ENCODE results near the gene S100A11.

Gene S100A11

DNA sequence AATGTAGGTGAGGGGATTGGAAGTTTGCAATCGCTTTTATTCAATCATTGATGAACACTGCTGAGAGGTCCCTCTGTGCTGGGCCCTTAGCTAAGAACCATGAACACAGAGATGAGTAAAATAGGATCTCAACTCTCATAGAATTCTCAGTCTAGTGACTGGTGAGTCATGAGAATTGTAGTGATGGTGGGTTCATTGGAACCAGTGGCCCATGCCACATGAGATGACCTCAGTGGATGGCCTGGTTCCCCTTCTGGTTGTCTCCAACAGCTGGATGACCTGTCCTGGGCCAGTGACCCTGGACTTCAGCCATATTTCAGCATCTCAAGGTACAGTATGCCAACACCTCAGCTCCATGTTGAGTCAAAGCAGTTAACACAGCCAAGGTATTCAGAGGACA lies 21.9 kb downstream of the S100A11 start:
- FAIRE-seq = no peak

GRCh38 chr1:152013664-152014237 lies 23.1 kb downstream of the S100A11 start:
- DNase-seq (ENCODE audit: insufficient read length, low spot score) (no peak), FAIRE-seq (peak; percentile 23)
- TF ChIP-seq TAF1 (IDR thresholded peaks at IDR 0.05; ENCODE audit: low read depth, low read length) (no peak), SPI1 (IDR thresholded peaks at IDR 0.05; ENCODE audit: low read depth, low read length) (no peak), POLR2AphosphoS5 (IDR thresholded peaks at IDR 0.05; ENCODE audit: low read depth, low read length) (no peak), POLR2A (IDR thresholded peaks at IDR 0.05; ENCODE audit: low read depth, low read length) (no peak), POU2F2 (IDR thresholded peaks at IDR 0.05; ENCODE audit: low read depth, low read length) (no peak), PAX5 (IDR thresholded peaks at IDR 0.05; ENCODE audit: insufficient read depth, low read length, severe bottlenecking) (no peak)

More for the DNA sequence above, 21.9 kb downstream of the S100A11 start:
- no peak for DNase-seq (ENCODE audit: insufficient read length, low spot score)
- TF ChIP-seq SPI1 (IDR thresholded peaks at IDR 0.05; ENCODE audit: low read depth, low read length) (no peak), TAF1 (IDR thresholded peaks at IDR 0.05; ENCODE audit: low read depth, low read length) (no peak), POU2F2 (IDR thresholded peaks at IDR 0.05; ENCODE audit: low read depth, low read length) (no peak), PAX5 (IDR thresholded peaks at IDR 0.05; ENCODE audit: insufficient read depth, low read length, severe bottlenecking) (no peak), POLR2A (IDR thresholded peaks at IDR 0.05; ENCODE audit: low read depth, low read length) (no peak), POLR2AphosphoS5 (IDR thresholded peaks at IDR 0.05; ENCODE audit: low read depth, low read length) (no peak)

DNA sequence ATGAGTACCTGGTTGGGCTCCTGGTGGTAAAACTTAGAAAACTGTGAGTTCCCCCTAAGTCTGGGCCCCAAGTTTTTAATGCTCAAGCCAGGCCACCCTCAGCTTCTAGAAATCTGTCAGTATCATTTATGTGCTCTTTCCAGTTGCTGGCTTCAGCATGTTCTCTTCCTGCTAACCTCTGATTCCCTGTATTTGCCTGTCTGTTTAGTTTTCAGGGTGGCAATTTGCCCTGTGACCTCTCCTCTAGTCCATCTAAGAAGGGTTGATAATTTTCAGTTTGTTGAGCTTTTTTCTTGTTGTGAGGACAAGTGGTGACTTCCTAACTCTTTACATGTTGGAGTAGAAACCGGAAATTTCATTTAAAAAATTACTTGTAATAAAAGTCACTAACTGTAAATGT lies 27.1 kb downstream of the S100A11 start:
- TF ChIP-seq POU2F2 (IDR thresholded peaks at IDR 0.05; ENCODE audit: low read depth, low read length) = no peak
- no peak for TF ChIP-seq TAF1 (IDR thresholded peaks at IDR 0.05; ENCODE audit: low read depth, low read length)
- TF ChIP-seq POLR2A (IDR thresholded peaks at IDR 0.05; ENCODE audit: low read depth, low read length) = no peak
- TF ChIP-seq POLR2AphosphoS5 (IDR thresholded peaks at IDR 0.05; ENCODE audit: low read depth, low read length) = no peak
- no peak for TF ChIP-seq SPI1 (IDR thresholded peaks at IDR 0.05; ENCODE audit: low read depth, low read length)
- no peak for TF ChIP-seq PAX5 (IDR thresholded peaks at IDR 0.05; ENCODE audit: insufficient read depth, low read length, severe bottlenecking)
- DNase-seq (ENCODE audit: insufficient read length, low spot score) = no peak
- no peak for FAIRE-seq

DNA sequence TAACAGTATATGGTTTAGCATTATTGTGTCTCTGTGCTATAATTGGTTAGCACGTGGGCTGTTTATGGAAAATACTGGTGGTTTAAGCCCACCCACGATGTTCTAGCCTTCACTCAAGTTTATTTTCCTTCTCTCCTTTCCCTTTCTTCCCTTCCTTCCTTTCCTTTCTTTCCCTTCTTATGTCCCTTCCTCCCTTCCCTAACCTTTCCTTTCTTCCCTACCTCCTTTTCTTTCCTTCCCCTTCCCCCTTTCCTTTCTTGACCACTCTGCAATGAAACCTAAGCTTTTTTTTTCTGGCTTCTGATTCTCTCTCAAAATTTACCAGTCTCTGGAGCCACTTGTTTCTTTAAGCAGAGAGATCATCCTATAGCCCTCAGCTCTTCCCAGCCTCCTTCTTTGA lies 29.8 kb downstream of the S100A11 start:
- DNase-seq (ENCODE audit: insufficient read length, low spot score) = no peak
- no peak for FAIRE-seq
- TF ChIP-seq SPI1 (IDR thresholded peaks at IDR 0.05; ENCODE audit: low read depth, low read length) = no peak
- TF ChIP-seq POU2F2 (IDR thresholded peaks at IDR 0.05; ENCODE audit: low read depth, low read length) = no peak
- no peak for TF ChIP-seq POLR2A (IDR thresholded peaks at IDR 0.05; ENCODE audit: low read depth, low read length)
- no peak for TF ChIP-seq PAX5 (IDR thresholded peaks at IDR 0.05; ENCODE audit: insufficient read depth, low read length, severe bottlenecking)
- no peak for TF ChIP-seq TAF1 (IDR thresholded peaks at IDR 0.05; ENCODE audit: low read depth, low read length)
- no peak for TF ChIP-seq POLR2AphosphoS5 (IDR thresholded peaks at IDR 0.05; ENCODE audit: low read depth, low read length)

- no peak for FAIRE-seq
- TF ChIP-seq POLR2A (IDR thresholded peaks at IDR 0.05; ENCODE audit: low read depth, low read length) (no peak), TAF1 (IDR thresholded peaks at IDR 0.05; ENCODE audit: low read depth, low read length) (no peak), PAX5 (IDR thresholded peaks at IDR 0.05; ENCODE audit: insufficient read depth, low read length, severe bottlenecking) (no peak), POU2F2 (IDR thresholded peaks at IDR 0.05; ENCODE audit: low read depth, low read length) (no peak), POLR2AphosphoS5 (IDR thresholded peaks at IDR 0.05; ENCODE audit: low read depth, low read length) (no peak), SPI1 (IDR thresholded peaks at IDR 0.05; ENCODE audit: low read depth, low read length) (no peak)
- DNase-seq (ENCODE audit: insufficient read length, low spot score) = no peak
Observed at GRCh38 chr1:152005360-152005912, 31.4 kb downstream of the S100A11 start.

DNA sequence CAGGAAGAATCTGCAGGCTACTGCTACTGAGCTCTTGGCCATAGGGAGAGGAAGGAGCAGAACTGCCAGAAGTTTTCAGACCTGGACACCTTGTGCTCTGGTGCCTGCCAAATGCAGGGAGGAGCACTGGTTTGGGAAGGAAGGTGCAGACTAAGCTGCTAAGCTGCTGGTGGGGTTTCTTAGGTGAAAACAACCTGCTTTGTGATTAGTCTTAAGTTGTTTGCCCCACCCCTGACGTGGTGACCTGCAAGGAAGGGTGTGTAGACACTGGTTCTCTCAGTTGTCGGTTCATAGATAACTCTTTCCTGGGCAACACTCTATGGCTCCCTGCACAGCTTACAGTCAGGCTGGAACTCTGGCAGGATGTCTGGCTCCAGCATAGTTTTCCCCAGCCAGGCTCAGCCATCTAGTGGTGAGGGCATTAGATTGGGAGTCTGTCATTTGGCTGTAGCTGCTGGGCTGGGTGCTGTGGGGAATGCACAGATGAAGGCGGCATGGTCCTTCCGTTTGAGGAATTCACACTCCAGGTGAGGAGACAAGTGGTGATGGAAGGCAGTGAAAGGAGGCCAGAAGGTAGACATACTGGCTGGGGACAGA lies 32.9 kb downstream of the S100A11 start:
- FAIRE-seq = no peak
- DNase-seq (ENCODE audit: insufficient read length, low spot score) = no peak
- TF ChIP-seq POLR2AphosphoS5 (IDR thresholded peaks at IDR 0.05; ENCODE audit: low read depth, low read length) = no peak
- TF ChIP-seq TAF1 (IDR thresholded peaks at IDR 0.05; ENCODE audit: low read depth, low read length) = no peak
- no peak for TF ChIP-seq SPI1 (IDR thresholded peaks at IDR 0.05; ENCODE audit: low read depth, low read length)
- TF ChIP-seq POLR2A (IDR thresholded peaks at IDR 0.05; ENCODE audit: low read depth, low read length) = no peak
- no peak for TF ChIP-seq PAX5 (IDR thresholded peaks at IDR 0.05; ENCODE audit: insufficient read depth, low read length, severe bottlenecking)
- no peak for TF ChIP-seq POU2F2 (IDR thresholded peaks at IDR 0.05; ENCODE audit: low read depth, low read length)

- FAIRE-seq = no peak
- no peak for TF ChIP-seq POLR2A (IDR thresholded peaks at IDR 0.05; ENCODE audit: low read depth, low read length)
- TF ChIP-seq POLR2AphosphoS5 (IDR thresholded peaks at IDR 0.05; ENCODE audit: low read depth, low read length) = no peak
- TF ChIP-seq PAX5 (IDR thresholded peaks at IDR 0.05; ENCODE audit: insufficient read depth, low read length, severe bottlenecking) = no peak
- TF ChIP-seq SPI1 (IDR thresholded peaks at IDR 0.05; ENCODE audit: low read depth, low read length) = no peak
- TF ChIP-seq POU2F2 (IDR thresholded peaks at IDR 0.05; ENCODE audit: low read depth, low read length) = no peak
- no peak for TF ChIP-seq TAF1 (IDR thresholded peaks at IDR 0.05; ENCODE audit: low read depth, low read length)
- no peak for DNase-seq (ENCODE audit: insufficient read length, low spot score)
Observed at GRCh38 chr1:152002960-152003359, 33.8 kb downstream of the S100A11 start.

- DNase-seq (ENCODE audit: insufficient read length, low spot score) = no peak
- TF ChIP-seq POLR2AphosphoS5 (IDR thresholded peaks at IDR 0.05; ENCODE audit: low read depth, low read length) (no peak), SPI1 (IDR thresholded peaks at IDR 0.05; ENCODE audit: low read depth, low read length) (no peak), POU2F2 (IDR thresholded peaks at IDR 0.05; ENCODE audit: low read depth, low read length) (no peak), POLR2A (IDR thresholded peaks at IDR 0.05; ENCODE audit: low read depth, low read length) (no peak), PAX5 (IDR thresholded peaks at IDR 0.05; ENCODE audit: insufficient read depth, low read length, severe bottlenecking) (no peak), TAF1 (IDR thresholded peaks at IDR 0.05; ENCODE audit: low read depth, low read length) (no peak)
Observed at GRCh38 chr1:152001631-152002584, 34.9 kb downstream of the S100A11 start.

More at GRCh38 chr1:152001631-152002584, 34.9 kb downstream of the S100A11 start:
- peak; percentile 75 for FAIRE-seq

Measured in GM12891 (cell line).